Memory B cell (primary cell): ENCODE results near the gene PSAP.

Experiments
- ATAC-seq: fragments of 150-1000 bp; cut with Tn5 transposase; 2 replicates; pipeline ENCODE4 v1.10.0; 2021; ENCODE audit warnings: low read depth, mild to moderate bottlenecking, moderate library complexity
- DNase-seq, 2 donors: peaks; one replicate each; pipeline ENCODE4 v3.0.0; 2022; ENCODE audit warnings: low spot score in 2 of 2
- H3K27ac Mint-ChIP-seq: one replicate; pipeline ENCODE4 v1.8.0; 2022; ENCODE audit warnings: mild to moderate bottlenecking, moderate library complexity, mixed read lengths
- H3K27me3 Mint-ChIP-seq: one replicate; pipeline ENCODE4 v1.8.0; 2022; ENCODE audit warnings: mixed read lengths
- H3K36me3 Mint-ChIP-seq: one replicate; pipeline ENCODE4 v1.8.0; 2022; ENCODE audit warnings: mild to moderate bottlenecking, mixed read lengths
- H3K4me1 Mint-ChIP-seq: one replicate; pipeline ENCODE4 v1.8.0; 2022; ENCODE audit warnings: mixed read lengths
- H3K4me3 Mint-ChIP-seq: one replicate; pipeline ENCODE4 v1.8.0; 2022; ENCODE audit warnings: mild to moderate bottlenecking, moderate library complexity, mixed read lengths
- H3K9me3 Mint-ChIP-seq: one replicate; pipeline ENCODE4 v1.8.0; 2022; ENCODE audit warnings: mixed read lengths

The PSAP gene

DNA sequence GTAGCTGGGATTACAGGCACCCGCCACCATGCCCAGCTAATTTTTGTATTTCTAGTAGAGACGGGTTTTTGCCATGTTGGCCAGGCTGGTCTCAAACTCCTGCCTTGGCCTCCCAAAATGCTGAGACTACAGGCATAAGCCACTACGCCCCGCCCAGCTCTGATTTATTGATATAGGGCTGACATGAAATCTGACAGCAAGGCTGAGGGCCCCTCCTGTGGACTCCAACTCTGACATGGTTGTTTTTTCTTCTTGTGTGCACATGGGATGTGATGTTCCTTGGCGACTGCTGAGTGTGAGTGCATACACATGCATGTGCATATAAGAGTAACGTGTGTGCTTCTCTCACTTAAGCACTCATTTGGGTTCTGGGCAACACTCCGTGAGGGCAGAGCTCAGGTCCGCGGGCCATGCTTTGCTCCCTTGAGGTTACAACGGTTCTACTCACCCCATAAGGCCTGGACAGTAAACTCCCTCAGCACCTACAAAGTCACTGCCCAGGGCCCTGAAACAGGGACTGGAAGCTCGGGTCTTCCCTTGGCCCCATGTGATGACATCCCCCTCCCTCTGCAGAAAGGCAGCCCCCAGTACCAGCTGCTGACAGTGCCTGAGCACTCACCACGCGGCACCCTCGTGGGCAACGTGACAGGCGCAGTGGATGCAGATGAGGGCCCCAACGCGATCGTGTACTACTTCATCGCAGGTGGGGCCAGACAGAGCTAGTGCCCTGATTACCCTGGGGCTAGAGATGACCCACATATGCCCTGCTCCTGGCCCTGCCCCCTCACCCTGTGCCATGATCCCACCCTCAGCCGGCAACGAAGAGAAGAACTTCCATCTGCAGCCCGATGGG is 44.1 kb downstream of the PSAP start:
- Mint-ChIP-seq H3K4me3 (no peak overlapping the region), H3K36me3 (no peaks in the 10 kb centered on the region), H3K9me3 (no peaks in the 10 kb centered on the region), H3K4me1 (peaks cover 3% of the 10 kb centered on the region), H3K27me3 (peaks cover 3% of the 10 kb centered on the region), H3K27ac (no peak overlapping the region)
- no peak for DNase-seq
- ATAC-seq, result no peak

DNA sequence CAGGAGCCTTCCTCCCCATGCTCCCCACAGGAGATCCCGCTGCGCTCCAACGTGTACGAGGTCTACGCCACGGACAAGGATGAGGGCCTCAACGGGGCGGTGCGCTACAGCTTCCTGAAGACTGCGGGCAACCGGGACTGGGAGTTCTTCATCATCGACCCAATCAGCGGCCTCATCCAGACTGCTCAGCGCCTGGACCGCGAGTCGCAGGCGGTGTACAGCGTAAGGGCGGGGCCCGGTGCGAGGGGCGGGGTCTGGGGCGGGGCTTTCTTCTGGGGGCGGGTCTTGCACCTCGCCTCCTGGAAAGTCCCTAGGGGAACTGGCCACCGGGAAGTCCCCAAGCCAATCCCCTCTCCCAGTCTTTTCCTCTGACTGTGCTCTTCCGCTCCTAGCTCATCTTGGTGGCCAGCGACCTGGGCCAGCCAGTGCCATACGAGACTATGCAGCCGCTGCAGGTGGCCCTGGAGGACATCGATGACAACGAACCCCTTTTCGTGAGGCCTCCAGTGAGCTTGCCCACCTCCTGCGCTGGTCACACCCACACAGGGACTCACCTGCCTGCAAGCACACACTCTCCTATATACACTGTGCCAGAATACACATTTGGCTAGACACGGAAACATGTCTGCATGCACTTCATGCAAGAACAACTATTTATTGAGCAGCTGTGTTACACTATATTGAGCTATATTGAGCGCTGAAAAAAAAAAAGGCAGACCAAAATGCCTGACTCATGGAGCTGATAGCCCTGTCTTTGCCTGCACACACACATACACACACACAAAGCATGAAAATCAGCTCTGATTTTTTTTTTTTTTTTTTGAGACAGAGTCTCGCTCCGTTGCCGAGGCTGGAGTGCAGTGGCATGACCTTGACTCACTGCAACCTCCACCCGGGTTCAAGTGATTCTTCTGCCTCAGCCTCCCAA is 45.0 kb downstream of the PSAP start:
- no peak for ATAC-seq
- Mint-ChIP-seq H3K9me3 (no peaks in the 10 kb centered on the region), H3K36me3 (no peaks in the 10 kb centered on the region), H3K4me3 (no peak overlapping the region), H3K4me1 (peaks cover 8% of the 10 kb centered on the region), H3K27me3 (peaks cover 3% of the 10 kb centered on the region), H3K27ac (no peak overlapping the region)
- no peak for DNase-seq

DNA sequence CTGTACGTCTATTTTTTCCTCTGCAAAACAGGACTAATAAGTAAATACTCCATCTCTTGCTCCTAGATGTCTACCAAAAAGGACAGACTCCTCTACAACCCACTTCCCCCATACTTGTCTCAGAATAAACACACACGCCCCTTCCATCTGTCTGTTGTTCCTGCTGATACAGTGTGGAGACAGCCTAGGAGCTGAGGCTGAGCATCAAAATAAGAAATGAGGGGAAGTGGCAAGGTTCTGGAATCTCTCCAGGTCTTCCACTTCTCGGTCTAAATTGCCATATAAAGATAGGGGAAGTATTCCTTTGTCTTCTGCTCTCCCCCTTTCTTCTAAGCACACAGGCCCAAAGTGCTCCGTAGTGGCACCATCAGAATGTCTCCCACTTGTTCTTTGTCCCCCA is 47.0 kb downstream of the PSAP start:
- Mint-ChIP-seq H3K4me3 (no peak overlapping the region), H3K27ac (no peak overlapping the region), H3K36me3 (no peaks in the 10 kb centered on the region), H3K27me3 (peaks cover 3% of the 10 kb centered on the region), H3K9me3 (no peaks in the 10 kb centered on the region), H3K4me1 (peaks cover 8% of the 10 kb centered on the region)
- ATAC-seq (no peak), DNase-seq (no peak)

DNA sequence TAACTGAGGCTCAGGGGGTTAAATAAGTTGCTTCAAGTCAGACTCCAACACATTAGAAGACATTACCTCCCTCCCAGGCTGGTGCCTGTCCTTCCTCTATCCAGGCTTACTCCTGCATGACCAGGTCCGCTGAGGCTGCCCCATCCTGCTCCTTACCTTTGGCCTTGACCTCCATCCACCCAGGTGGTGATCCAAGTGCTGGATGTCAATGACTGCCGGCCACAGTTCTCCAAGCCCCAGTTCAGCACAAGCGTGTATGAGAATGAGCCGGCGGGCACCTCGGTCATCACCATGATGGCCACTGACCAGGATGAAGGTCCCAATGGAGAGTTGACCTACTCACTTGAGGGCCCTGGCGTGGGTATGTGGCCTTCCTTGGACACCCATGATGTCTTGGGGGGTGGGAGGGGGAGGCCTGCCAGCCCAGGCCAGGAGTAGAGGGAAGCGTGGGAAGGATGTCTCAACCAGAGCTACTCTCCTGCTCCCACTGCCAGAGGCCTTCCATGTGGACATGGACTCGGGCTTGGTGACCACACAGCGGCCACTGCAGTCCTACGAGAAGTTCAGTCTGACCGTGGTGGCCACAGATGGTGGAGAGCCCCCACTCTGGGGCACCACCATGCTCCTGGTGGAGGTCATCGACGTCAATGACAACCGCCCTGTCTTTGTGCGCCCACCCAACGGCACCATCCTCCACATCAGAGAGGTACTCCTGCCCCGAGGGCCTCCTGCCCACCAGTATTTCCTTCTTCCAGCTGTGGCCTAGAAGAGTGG is 48.1 kb downstream of the PSAP start:
- DNase-seq (no peak), ATAC-seq (no peak)

DNA sequence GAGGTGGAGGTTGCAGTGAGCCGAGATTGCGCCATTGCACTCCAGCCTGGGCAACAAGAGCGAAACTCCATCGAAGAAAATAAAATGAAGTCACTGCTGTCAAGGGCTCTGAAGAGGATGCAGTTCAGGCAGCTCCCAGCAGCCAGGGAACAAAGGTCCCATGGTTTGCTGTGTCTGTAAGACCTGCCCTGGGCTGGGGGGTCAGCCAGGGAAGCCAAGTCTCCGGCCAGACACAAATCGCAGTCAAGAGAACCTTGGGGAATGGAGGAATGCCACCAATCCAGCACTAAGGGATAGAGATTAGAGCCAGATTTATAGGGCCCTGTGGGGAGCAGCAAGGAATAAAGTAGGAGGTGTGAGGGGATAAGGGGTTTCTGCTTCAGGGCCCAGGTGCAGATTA is 48.8 kb downstream of the PSAP start:
- H3K36me3 Mint-ChIP-seq, result no peaks in the 10 kb centered on the region
- no peaks in the 10 kb centered on the region for H3K27me3 Mint-ChIP-seq
- ATAC-seq (no peak), DNase-seq (no peak)
- H3K9me3 Mint-ChIP-seq, result no peaks in the 10 kb centered on the region
- H3K27ac Mint-ChIP-seq, result no peak overlapping the region
- H3K4me3 Mint-ChIP-seq, result no peak overlapping the region
- peaks cover 9% of the 10 kb centered on the region for H3K4me1 Mint-ChIP-seq

More for the DNA sequence above, 48.1 kb downstream of the PSAP start:
- Mint-ChIP-seq H3K4me1 (peaks cover 5% of the 10 kb centered on the region), H3K9me3 (no peaks in the 10 kb centered on the region), H3K36me3 (no peaks in the 10 kb centered on the region), H3K4me3 (no peak overlapping the region), H3K27ac (no peak overlapping the region), H3K27me3 (no peaks in the 10 kb centered on the region)

DNA sequence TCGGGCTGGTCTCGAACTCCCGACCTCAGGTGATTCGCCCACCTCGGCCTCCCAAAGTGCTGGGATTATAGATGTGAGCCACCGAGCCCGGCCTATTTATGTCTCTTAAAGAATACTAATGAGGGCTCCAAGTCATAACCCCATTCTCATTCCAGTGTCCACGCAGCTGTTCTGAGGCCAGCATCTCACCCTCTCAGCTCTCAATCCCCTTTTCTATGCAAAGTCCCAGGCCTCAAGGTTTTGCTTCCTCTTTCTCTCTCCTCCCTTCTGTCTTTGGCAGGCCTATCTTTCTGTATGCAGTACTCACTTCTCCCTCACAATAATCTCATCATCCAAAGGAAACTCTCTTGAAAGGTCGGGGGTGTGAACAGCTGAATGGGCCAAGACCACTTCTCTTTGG is 49.7 kb downstream of the PSAP start:
- DNase-seq (peak in 1 of 2 donors; percentile 42), ATAC-seq (peak; percentile 96)
- Mint-ChIP-seq H3K27me3 (no peaks in the 10 kb centered on the region), H3K9me3 (no peaks in the 10 kb centered on the region), H3K4me1 (peaks cover 12% of the 10 kb centered on the region), H3K27ac (no peak overlapping the region), H3K36me3 (no peaks in the 10 kb centered on the region), H3K4me3 (no peak overlapping the region)

DNA sequence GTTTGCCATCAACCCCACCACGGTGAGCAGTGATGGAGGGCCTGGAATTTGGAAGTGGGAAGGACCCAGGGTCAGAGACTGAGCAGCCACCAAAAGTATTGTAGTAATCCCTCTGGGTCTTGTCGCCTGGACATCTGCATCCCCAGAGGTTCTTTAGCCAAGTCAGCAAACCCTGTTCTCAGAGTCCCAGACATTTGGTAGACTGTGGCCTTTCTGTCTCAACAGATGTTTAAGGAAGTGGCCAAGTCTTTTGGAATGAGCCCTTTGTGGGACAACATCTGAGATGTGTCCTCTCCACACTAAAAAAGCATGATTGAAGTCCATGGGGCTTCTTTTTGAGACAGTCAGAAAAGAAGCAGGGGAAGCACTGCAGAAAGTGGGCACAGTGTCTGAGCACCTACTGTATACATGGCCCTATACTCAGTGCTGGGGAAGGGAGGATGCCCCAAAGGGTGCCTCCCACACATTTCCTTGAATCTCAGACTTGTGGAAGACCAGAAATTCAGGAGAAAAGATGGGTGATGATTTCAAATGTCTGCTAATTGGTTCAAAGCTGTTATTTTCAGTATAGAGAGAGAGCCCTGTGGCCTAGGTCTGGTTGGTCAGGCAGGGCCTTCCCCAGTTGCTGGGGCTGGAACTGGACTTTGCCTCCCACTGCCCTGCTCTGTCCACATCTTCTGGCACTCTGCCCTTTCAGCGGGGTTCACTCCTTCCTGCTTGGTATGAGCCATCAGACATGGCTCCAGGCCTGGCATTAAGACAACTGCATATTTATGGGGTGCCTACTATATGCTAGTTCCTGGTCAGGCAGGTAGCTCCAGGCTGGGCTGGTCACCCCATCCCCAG is 51.2 kb downstream of the PSAP start:
- DNase-seq (no peak), ATAC-seq (no peak)
- H3K27ac Mint-ChIP-seq, result no peak overlapping the region
- no peaks in the 10 kb centered on the region for H3K9me3 Mint-ChIP-seq
- peaks cover 15% of the 10 kb centered on the region for H3K4me1 Mint-ChIP-seq
- H3K27me3 Mint-ChIP-seq, result peaks cover 3% of the 10 kb centered on the region
- no peak overlapping the region for H3K4me3 Mint-ChIP-seq
- H3K36me3 Mint-ChIP-seq, result no peaks in the 10 kb centered on the region

DNA sequence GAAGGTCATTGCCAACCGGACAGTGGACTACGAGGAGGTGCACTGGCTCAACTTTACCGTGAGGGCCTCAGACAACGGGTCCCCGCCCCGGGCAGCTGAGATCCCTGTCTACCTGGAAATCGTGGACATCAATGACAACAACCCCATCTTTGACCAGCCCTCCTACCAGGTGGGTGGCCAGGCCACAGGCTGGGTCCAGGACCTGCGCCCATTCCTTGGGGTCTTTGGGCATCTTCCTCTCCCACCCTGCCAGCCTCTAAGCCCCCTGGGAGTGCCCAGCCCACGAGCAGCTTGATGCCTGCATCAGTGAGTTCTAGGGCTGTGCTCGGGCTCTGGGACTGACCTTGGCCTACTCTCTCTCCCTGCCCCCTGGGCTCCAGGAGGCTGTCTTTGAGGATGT is 51.9 kb downstream of the PSAP start:
- Mint-ChIP-seq H3K36me3 (peaks cover 2% of the 10 kb centered on the region), H3K4me3 (no peak overlapping the region), H3K27me3 (peaks cover 3% of the 10 kb centered on the region), H3K4me1 (peaks cover 15% of the 10 kb centered on the region), H3K9me3 (no peaks in the 10 kb centered on the region), H3K27ac (no peak overlapping the region)
- ATAC-seq (no peak), DNase-seq (no peak)

DNA sequence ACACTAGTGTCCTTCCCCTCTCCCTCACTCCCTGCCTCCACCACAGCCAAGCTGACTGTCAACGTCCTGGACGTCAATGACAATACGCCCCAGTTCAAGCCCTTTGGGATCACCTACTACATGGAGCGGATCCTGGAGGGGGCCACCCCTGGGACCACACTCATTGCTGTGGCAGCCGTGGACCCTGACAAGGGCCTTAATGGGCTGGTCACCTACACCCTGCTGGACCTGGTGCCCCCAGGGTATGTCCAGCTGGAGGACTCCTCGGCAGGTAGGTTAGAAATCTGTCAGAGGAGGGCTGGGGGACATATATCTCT is 52.8 kb downstream of the PSAP start:
- DNase-seq (no peak), ATAC-seq (no peak)
- Mint-ChIP-seq H3K27ac (no peak overlapping the region), H3K4me3 (no peak overlapping the region), H3K4me1 (peaks cover 17% of the 10 kb centered on the region), H3K36me3 (peaks cover 4% of the 10 kb centered on the region), H3K27me3 (peaks cover 5% of the 10 kb centered on the region), H3K9me3 (no peaks in the 10 kb centered on the region)

DNA sequence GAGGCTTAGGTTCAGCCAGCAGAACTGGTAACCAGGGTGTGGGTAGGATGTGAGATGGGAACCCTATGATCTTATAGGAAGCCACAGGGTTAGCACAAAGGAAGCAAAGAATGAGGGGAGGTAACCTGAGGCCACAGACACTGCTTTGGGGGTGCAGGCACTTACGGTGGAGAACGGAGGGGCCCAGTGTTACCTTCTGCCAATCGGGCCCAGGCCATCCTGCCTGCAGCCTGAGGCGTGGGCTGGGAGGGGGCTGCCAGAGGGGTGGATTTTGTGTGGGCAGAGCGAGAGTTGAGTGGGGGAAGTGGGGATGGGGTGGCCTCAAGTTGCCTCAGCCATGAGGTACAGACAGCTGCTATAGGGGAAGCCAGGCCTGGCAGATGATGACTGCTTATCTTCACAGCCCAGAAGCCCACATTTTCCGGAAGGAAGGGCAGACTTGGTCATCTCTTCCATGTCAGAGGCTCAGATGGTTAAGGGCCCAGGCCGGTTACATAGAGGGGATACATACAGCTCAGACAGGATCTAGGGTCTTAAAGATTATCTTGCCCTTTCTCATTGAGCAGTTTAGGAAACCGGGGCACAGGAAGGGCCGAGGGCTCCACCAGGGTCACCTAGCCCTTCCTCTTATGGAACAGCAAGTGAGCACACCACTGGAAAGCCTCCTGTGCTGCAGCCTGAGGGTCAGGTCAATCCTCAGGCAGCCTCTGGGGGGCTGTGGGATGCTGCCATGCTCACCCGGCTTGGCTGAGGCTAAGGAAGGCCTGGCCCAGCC is 53.3 kb downstream of the PSAP start:
- ATAC-seq, result no peak
- Mint-ChIP-seq H3K4me3 (no peak overlapping the region), H3K27ac (no peak overlapping the region), H3K36me3 (peaks cover 4% of the 10 kb centered on the region), H3K27me3 (peaks cover 5% of the 10 kb centered on the region), H3K9me3 (no peaks in the 10 kb centered on the region), H3K4me1 (peaks cover 17% of the 10 kb centered on the region)
- DNase-seq, result no peak

DNA sequence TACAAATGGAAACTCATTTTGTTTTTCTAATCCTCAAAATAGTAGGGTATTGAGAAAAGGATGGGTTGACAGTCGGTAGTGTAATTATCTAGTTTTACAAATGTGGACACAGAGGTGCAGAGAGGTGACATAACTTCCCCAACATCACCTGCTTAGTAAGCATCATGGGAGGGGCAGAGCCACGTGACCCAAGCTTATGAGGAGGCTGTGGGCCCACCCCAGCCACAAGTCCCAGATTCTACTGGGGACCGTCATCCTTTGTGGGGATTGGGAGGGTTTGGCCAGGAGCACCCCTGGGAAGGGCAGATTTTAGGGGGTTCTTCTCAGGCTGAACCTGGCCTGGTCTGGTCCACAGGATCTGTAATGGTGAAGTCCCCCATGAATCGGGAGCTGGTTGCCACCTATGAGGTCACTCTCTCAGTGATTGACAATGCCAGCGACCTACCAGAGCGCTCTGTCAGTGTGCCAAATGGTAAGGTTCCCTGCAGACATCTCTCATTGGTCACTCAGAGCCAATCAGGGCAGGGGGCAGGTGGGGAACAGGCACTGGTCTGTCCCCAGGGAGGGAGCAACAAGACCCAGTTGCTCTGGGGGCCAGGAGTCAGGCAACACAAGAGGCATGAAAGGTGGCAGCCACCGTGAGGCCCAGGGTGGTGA is 54.2 kb downstream of the PSAP start:
- Mint-ChIP-seq H3K27ac (no peak overlapping the region), H3K9me3 (no peaks in the 10 kb centered on the region), H3K36me3 (peaks cover 4% of the 10 kb centered on the region), H3K27me3 (peaks cover 5% of the 10 kb centered on the region), H3K4me1 (peaks cover 17% of the 10 kb centered on the region), H3K4me3 (no peak overlapping the region)
- ATAC-seq, result no peak
- DNase-seq, result no peak

DNA sequence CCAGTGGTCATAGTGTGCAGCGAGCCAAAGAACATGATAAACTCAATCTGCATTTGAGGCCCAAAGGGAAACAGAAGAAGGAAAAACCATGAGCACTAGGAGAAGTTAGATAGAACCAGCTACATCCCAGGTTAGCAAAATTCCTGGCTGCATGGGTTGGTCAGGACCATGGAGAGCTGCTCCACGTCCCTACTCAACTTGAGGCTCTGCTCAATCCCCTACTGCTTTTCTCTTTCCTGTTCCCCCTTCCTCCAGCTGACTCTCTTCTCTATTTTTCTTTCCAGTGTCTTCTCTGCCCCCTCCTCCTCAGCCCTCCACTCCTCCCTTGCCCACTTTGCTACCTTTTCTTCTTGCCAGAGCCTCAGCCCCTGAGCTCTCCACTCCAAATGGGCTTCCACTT is 55.8 kb downstream of the PSAP start:
- H3K27me3 Mint-ChIP-seq, result peaks cover 5% of the 10 kb centered on the region
- peaks cover 22% of the 10 kb centered on the region for H3K4me1 Mint-ChIP-seq
- DNase-seq (no peak), ATAC-seq (no peak)
- no peak overlapping the region for H3K27ac Mint-ChIP-seq
- H3K4me3 Mint-ChIP-seq, result no peak overlapping the region
- H3K36me3 Mint-ChIP-seq, result peaks cover 4% of the 10 kb centered on the region
- no peaks in the 10 kb centered on the region for H3K9me3 Mint-ChIP-seq
